ENCODE data around the gene UIMC1. TPM values are rescaled to one million over a fixed set of nuclear protein-coding genes. Genes with fewer than 3 reads are reported as not detected.

The UIMC1 gene
- total RNA-seq, 4 donors from 2014 or later, result 34.7 to 51.1 (median 48.9) TPM

DNA sequence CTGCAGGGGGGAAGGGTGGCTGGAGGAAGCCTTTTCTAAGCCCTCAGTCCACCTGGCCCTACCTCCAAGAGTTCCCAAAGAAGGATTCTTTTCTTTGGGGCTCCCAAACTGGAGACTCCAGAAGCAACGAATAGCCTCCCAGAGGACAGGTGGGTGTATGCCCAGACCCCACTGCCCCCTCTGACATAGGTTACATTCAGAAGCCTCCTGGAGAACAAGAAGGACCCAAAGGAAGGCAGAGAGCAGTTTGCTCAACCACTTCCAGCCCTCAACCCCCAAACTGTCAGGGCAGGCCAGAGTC is 117.8 kb downstream of the UIMC1 start:
- WGBS, result 100% methylated on average over 1 of the region's 1 CpG
- Histone ChIP-seq H3K27ac (replicated peaks in 1 of 4) (no peak overlapping the region), H3K9me3 (no peaks in the 10 kb centered on the region), H3K36me3 (no peaks in the 10 kb centered on the region), H3K4me1 (no peaks in the 10 kb centered on the region), H3K4me3 (no peak overlapping the region), H3K27me3 (peaks cover 0 to 6% (median 0%) of the 10 kb centered on the region in 4 donors)
- TF ChIP-seq POLR2AphosphoS5 (IDR thresholded peaks at IDR 0.05), result no peak
- no peak for TF ChIP-seq POLR2A (IDR thresholded peaks at IDR 0.05; ENCODE audit: low read depth)
- TF ChIP-seq, protein P1, sequence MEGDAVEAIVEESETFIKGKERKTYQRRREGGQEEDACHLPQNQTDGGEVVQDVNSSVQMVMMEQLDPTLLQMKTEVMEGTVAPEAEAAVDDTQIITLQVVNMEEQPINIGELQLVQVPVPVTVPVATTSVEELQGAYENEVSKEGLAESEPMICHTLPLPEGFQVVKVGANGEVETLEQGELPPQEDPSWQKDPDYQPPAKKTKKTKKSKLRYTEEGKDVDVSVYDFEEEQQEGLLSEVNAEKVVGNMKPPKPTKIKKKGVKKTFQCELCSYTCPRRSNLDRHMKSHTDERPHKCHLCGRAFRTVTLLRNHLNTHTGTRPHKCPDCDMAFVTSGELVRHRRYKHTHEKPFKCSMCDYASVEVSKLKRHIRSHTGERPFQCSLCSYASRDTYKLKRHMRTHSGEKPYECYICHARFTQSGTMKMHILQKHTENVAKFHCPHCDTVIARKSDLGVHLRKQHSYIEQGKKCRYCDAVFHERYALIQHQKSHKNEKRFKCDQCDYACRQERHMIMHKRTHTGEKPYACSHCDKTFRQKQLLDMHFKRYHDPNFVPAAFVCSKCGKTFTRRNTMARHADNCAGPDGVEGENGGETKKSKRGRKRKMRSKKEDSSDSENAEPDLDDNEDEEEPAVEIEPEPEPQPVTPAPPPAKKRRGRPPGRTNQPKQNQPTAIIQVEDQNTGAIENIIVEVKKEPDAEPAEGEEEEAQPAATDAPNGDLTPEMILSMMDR (IDR thresholded peaks at IDR 0.05), result no peak
- no peak for TF ChIP-seq EP300 (IDR thresholded peaks at IDR 0.05)
- intact Hi-C loops (cut with DNase I), result no loop called here
- no peak for DNase-seq (ENCODE audit: extremely low spot score)

DNA sequence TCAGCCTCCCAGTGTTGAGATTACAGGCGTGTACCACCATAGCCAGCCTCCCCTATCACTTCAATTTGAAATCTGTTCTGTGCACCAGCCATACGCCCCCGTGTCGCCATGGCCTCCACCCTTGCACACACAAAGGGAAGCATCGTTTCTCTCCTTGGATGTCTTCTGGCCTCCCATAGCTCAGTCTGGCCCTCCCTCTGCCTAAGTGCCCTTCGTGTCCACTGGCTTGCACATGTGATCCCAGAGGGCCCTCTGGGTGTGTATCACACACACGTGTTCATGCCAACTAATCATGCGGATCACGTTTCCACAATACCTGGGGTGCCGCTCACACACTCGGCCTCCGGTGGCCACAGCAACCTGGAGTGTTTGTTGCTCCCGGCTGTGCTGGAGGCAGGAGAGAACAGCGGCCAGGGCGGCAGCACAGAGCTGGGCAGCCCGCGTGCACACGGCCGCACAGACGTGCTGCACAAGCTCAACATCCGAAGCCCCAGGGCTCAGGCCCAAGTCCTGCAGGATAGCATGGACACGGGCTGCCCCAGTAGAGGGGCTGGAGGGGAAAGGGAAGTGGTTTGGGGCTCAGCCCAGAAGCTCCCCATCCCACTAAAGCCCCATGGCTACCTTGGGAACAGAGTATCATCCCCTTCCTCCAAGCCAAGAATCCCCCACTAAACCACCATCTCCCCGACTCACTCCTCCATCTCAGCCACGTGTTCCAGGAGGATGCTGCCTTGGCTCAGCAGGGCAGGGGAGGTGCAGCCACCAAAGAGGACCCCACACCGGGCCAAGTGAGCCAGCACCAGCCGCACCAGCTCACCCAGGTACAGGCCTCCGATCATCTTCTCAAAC is 118.3 kb downstream of the UIMC1 start:
- intact Hi-C loops (cut with DNase I), result no loop called here
- no peak for DNase-seq (ENCODE audit: extremely low spot score)
- Histone ChIP-seq H3K4me1 (no peaks in the 10 kb centered on the region), H3K36me3 (no peaks in the 10 kb centered on the region), H3K27me3 (peaks cover 0 to 6% (median 0%) of the 10 kb centered on the region in 4 donors), H3K27ac (replicated peaks in 1 of 4) (no peak overlapping the region), H3K4me3 (no peak overlapping the region), H3K9me3 (no peaks in the 10 kb centered on the region)
- WGBS, result 90% methylated on average over 23 of the region's 27 CpGs
- TF ChIP-seq POLR2A (IDR thresholded peaks at IDR 0.05; ENCODE audit: low read depth) (no peak), POLR2AphosphoS5 (IDR thresholded peaks at IDR 0.05) (no peak), EP300 (IDR thresholded peaks at IDR 0.05) (no peak)
- TF ChIP-seq, protein P1 (IDR thresholded peaks at IDR 0.05), result no peak

DNA sequence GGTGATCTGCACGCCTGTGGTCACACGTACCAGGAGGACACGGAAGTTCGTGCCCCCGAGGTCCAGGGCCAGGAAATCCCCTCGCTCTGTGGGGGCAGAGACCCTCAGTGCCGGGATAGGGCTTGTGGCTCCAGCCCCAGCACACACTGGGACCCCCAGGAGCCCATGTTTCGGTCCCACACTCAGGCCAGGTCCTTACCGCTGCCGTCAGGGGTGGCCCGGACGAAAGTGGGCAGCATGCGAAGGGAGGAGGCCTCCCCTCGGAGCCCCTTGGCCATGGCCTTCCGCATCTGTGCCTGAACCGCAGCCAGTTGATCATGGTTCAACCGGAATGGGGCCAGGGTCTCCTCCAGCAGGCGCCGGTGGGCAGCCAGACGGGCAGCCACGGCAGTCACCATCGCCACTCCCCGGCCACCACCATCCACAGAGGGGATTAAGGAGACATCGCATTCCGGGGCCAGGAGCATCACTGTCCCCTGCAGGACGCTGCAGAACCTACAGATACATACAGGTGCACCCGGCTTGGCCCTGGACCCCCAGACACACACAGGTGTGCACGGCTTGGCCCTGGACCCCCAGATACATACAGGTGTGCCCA is 119.2 kb downstream of the UIMC1 start:
- TF ChIP-seq EP300 (IDR thresholded peaks at IDR 0.05) (no peak), POLR2AphosphoS5 (IDR thresholded peaks at IDR 0.05) (no peak), POLR2A (IDR thresholded peaks at IDR 0.05; ENCODE audit: low read depth) (no peak)
- TF ChIP-seq, protein P1 (IDR thresholded peaks at IDR 0.05), result no peak
- no peaks in the 10 kb centered on the region for H3K4me1 ChIP-seq
- intact Hi-C loops (cut with DNase I), result no loop called here
- 92% methylated on average over 5 of the region's 28 CpGs for WGBS
- no peaks in the 10 kb centered on the region for H3K36me3 ChIP-seq
- H3K27ac ChIP-seq (replicated peaks in 1 of 4), result no peak overlapping the region
- H3K9me3 ChIP-seq, result no peaks in the 10 kb centered on the region
- DNase-seq (ENCODE audit: extremely low spot score), result no peak
- H3K27me3 ChIP-seq, result peaks cover 0 to 1% (median 0%) of the 10 kb centered on the region in 4 donors
- no peak overlapping the region for H3K4me3 ChIP-seq

DNA sequence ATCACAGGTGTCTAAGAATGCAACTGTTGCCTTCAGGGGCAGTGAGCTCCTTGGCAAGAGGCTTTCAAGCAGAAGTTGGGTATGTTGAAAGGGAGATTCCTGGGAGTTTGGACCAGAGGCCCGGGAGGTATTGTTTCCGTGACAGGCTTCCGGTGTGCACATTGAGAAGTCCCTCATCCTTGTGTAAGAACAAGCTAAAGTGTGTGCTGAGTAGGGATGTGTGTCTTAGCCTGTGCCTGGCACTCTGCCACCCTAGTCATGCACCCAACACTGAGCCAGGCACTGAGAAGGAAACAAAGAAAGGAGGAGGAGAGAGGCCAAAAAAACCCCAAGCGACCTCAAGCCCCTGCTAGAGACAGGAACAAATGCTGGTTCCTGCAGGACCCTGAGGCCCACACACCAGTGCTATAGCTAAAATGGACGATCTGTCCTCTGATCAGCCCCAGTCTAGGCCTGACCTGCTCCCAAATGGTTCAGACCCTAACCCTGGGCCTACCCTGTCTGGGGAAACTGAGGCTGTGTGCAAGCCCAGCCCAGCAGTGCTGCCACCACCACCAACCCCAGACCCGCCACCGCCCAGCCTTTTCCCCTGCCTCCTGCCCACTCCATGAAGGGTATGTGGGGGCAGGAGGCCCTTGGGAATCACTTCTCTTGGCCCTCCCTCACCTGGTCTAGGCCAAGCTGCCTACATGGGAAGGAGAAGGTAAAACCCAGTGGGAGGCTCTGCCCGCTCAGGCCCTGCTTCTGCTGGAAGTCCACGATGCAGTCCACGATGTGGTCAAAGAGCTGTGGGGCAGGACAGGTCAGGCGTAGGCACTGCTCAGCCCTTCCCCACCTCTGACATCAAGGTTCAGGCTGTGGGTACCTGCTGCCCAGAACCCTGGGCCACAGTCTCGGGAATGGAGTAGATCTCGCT is 120.0 kb downstream of the UIMC1 start:
- intact Hi-C loops (cut with DNase I), result no loop called here
- WGBS, result 77% methylated on average over 7 of the region's 13 CpGs
- no peak for DNase-seq (ENCODE audit: extremely low spot score)
- Histone ChIP-seq H3K4me3 (no peak overlapping the region), H3K36me3 (no peaks in the 10 kb centered on the region), H3K9me3 (no peaks in the 10 kb centered on the region), H3K27me3 (no peaks in the 10 kb centered on the region), H3K27ac (replicated peaks in 1 of 4) (no peak overlapping the region), H3K4me1 (no peaks in the 10 kb centered on the region)
- TF ChIP-seq POLR2AphosphoS5 (IDR thresholded peaks at IDR 0.05) (no peak), EP300 (IDR thresholded peaks at IDR 0.05) (no peak), POLR2A (IDR thresholded peaks at IDR 0.05; ENCODE audit: low read depth) (no peak)
- TF ChIP-seq, protein P1 (IDR thresholded peaks at IDR 0.05), result no peak

All from esophagus muscularis mucosa (tissue), 4 donors.